K562 (cell line): ENCODE data around the gene PTRH1. TPM values are rescaled to one million over a fixed set of nuclear protein-coding genes. Genes with fewer than 3 reads are reported as not detected.
A peak's percentile ranks its signal among the peaks of the same experiment; 100 is the strongest.

Experiments used
- ATAC-seq: fragments of 200-7000 bp; cut with Tn5 transposase; 3 replicates; pipeline ENCODE4 v1.9.1; 2020; ENCODE audit warnings: moderate library complexity
- BruUV-seq: library from RNA; stranded (reverse); fragments of 400-500 nt; replicated peaks from 2 replicates; lab custom pipeline; 2021; lab: Mats Ljungman, UMichigan
- CTCF ChIA-PET: fragments of 300-600 bp; formaldehyde crosslinking; extraction: SDS; loops from one replicate; lab custom pipeline; 2021; ENCODE audit warnings: low intra/inter-chr PET ratio; lab: Yijun Ruan, JAX
- POLR2A ChIA-PET: fragments of 300-600, 350-650 bp; sonication (Branson Sonifier 250); formaldehyde crosslinking; extraction: SDS; loops from one replicate; lab custom pipeline; 2021; ENCODE audit warnings: antibody characterized with exemption, inconsistent platforms; lab: Yijun Ruan, JAX
- DNase-seq, 4 experiments: peaks; one replicate each; pipeline versions ENCODE4 v3.0.0 to v3.0.0-alpha.2; 2011 to 2018; ENCODE audit warnings: low spot score in 3 of 4, mixed read lengths in 3 of 4; ENCODE audit errors: extremely low read depth in 1 of 4
- FAIRE-seq: peaks from 2 replicates; lab custom pipeline; 2011; peaks lifted over from hg19 to GRCh38; lab: Jason Lieb, UNC
- H2AFZ ChIP-seq: 2 replicates; pipeline ENCODE4 v1.6.0; 2011; ENCODE audit warnings: low read depth, low read length, control low read depth, inconsistent platforms
- H3K27ac ChIP-seq: fragments of 200-600 bp; 3 replicates; pipeline ENCODE4 v1.8.0; 2011; ENCODE audit warnings: low read depth, mild to moderate bottlenecking, control low read depth, inconsistent platforms, low read length, moderate library complexity, mixed read lengths; ENCODE audit errors: extremely low read depth
- H3K27me3 ChIP-seq, 2 experiments: fragments of 300-600 bp in 1 of 2; 2 replicates in 1 of 2; 3 replicates in 1 of 2; pipeline versions ENCODE4 v1.6.0 to v1.8.0; 2011; ENCODE audit warnings: inconsistent platforms in 2 of 2, low read length in 2 of 2, mild to moderate bottlenecking in 1 of 2, mixed read lengths in 1 of 2, moderate library complexity in 1 of 2; ENCODE audit not compliant: control insufficient read depth in 2 of 2, insufficient read depth in 2 of 2
- H3K36me3 ChIP-seq: fragments of 300-600 bp; 3 replicates; pipeline ENCODE4 v1.8.0; 2011; ENCODE audit warnings: mild to moderate bottlenecking, low read length, inconsistent platforms; ENCODE audit not compliant: control insufficient read depth, insufficient read depth
- H3K4me1 ChIP-seq, 2 experiments: fragments of 200-600 bp in 1 of 2; replicated peaks in 1 of 2; 2 replicates in 1 of 2; 3 replicates in 1 of 2; pipeline versions ENCODE4 v1.5.1 to v1.8.0; 2011; ENCODE audit warnings: inconsistent platforms in 2 of 2, low read length in 2 of 2, mild to moderate bottlenecking in 1 of 2, mixed read lengths in 1 of 2, moderate library complexity in 1 of 2; ENCODE audit not compliant: control insufficient read depth in 2 of 2, insufficient read depth in 2 of 2
- H3K4me2 ChIP-seq: 2 replicates; pipeline ENCODE4 v1.6.1; 2011; ENCODE audit warnings: low read length, control low read depth, inconsistent platforms, mixed read lengths; ENCODE audit not compliant: insufficient read depth
- H3K4me3 ChIP-seq: fragments of 200-600 bp; sonication (generic), shearing (Covaris generic); 2 replicates; pipeline ENCODE4 v1.5.1; 2016; ENCODE audit warnings: control low read depth, inconsistent platforms
- H3K79me2 ChIP-seq: fragments of 200-600 bp; 3 replicates; pipeline ENCODE4 v1.8.0; 2011; ENCODE audit warnings: low read length, inconsistent platforms; ENCODE audit not compliant: control insufficient read depth, insufficient read depth
- H3K9ac ChIP-seq, 2 experiments: 2 replicates each; pipeline versions ENCODE4 v1.6.0 to v1.6.1; 2011; ENCODE audit warnings: low read depth in 2 of 2, low read length in 2 of 2, control low read depth in 1 of 2, inconsistent platforms in 1 of 2, mild to moderate bottlenecking in 1 of 2, mixed read lengths in 1 of 2; ENCODE audit not compliant: insufficient read depth in 1 of 2
- H3K9me1 ChIP-seq: one replicate; pipeline ENCODE4 v1.6.0; 2011; ENCODE audit warnings: inconsistent platforms, mild to moderate bottlenecking, low read length, moderate library complexity; ENCODE audit not compliant: control insufficient read depth, insufficient read depth
- H3K9me3 ChIP-seq: replicated peaks from 2 replicates; pipeline ENCODE4 v1.5.1; 2011; ENCODE audit warnings: low read depth, low read length, inconsistent platforms; ENCODE audit not compliant: control insufficient read depth, insufficient read depth
- H4K20me1 ChIP-seq: replicated peaks from 2 replicates; pipeline ENCODE4 v1.6.1; 2011; ENCODE audit warnings: low read length, inconsistent platforms, mixed read lengths; ENCODE audit not compliant: control insufficient read depth, insufficient read depth
- CBX5 ChIP-seq: IDR thresholded peaks from 2 replicates; pipeline ENCODE4 v1.6.1; 2014; ENCODE audit warnings: low read depth, borderline replicate concordance
- CCNT2 ChIP-seq: IDR thresholded peaks from 2 replicates; pipeline ENCODE4 v1.6.1; 2011; ENCODE audit warnings: borderline replicate concordance, low read depth, mild to moderate bottlenecking, moderate library complexity, mixed read lengths, low read length; ENCODE audit not compliant: insufficient read length; ENCODE audit errors: extremely low read depth
- CHD2 ChIP-seq: IDR thresholded peaks from 2 replicates; pipeline ENCODE4 v1.6.1; 2011; ENCODE audit warnings: low read depth, low read length
- E2F4 ChIP-seq: sonication (generic); formaldehyde crosslinking; IDR thresholded peaks from 2 replicates; pipeline ENCODE4 v1.8.0; 2022; ENCODE audit warnings: mild to moderate bottlenecking, low read depth, missing genetic modification reagents
- ESRRB ChIP-seq: fragments of 250-450 bp; sonication (Bioruptor Pico); IDR thresholded peaks from 2 replicates; pipeline ENCODE4 v1.5.0; 2020; ENCODE audit warnings: mild to moderate bottlenecking, moderate library complexity, borderline replicate concordance
- LARP7 ChIP-seq: fragments of 450-650 bp; IDR thresholded peaks from 2 replicates; pipeline ENCODE4 v1.6.1; 2016
- LCOR ChIP-seq: sonication (generic); formaldehyde crosslinking; IDR thresholded peaks from 2 replicates; pipeline ENCODE4 v1.8.0; 2022; ENCODE audit warnings: mild to moderate bottlenecking, missing genetic modification reagents
- LEF1 ChIP-seq: fragments of 450-650 bp; IDR thresholded peaks from 2 replicates; pipeline ENCODE4 v1.6.1; 2016; ENCODE audit warnings: mild to moderate bottlenecking
- NR2C2 ChIP-seq, 2 experiments: fragments of 200-800 bp in 1 of 2; sonication (Bioruptor generic) in 1 of 2; sonication (generic) in 1 of 2; formaldehyde crosslinking in 1 of 2; IDR thresholded peaks; 2 replicates each; pipeline versions ENCODE4 v1.6.1 to v1.8.0; 2016 to 2022; ENCODE audit warnings: mild to moderate bottlenecking in 1 of 2, missing compliant biosample characterization in 1 of 2, missing genetic modification characterization in 1 of 2, missing genetic modification reagents in 1 of 2
- PRDM10 ChIP-seq: fragments of 450-650 bp; IDR thresholded peaks from 2 replicates; pipeline ENCODE4 v1.6.1; 2018; ENCODE audit not compliant: partially characterized antibody
- RHOXF2B ChIP-seq: fragments of 250-450 bp; sonication (Bioruptor Pico); conservative IDR thresholded peaks from 2 replicates; pipeline ENCODE4 v1.5.1; 2021
- ZBTB1 ChIP-seq: sonication (generic); formaldehyde crosslinking; IDR thresholded peaks from 2 replicates; pipeline ENCODE4 v1.8.1; 2023; ENCODE audit warnings: missing genetic modification reagents, low read depth, mild to moderate bottlenecking, borderline replicate concordance
- ZBTB12 ChIP-seq: fragments of 250-450 bp; sonication (Bioruptor Pico); IDR thresholded peaks from 2 replicates; pipeline ENCODE4 v1.4.0; 2020
- WGBS: fragments of 100-300 bp; shearing (Covaris generic); methylation state at CpG from one replicate; pipeline ENCODE4 v1.1.6; 2016; ENCODE audit warnings: low coverage, mixed read lengths; ENCODE audit not compliant: insufficient coverage; ENCODE audit errors: missing lambda C conversion rate; 5-methylcytosine and 5-hydroxymethylcytosine counted together
- in situ Hi-C: fragments of 300-500 bp; cut with MboI; formaldehyde crosslinking; loops from 4 replicates; pipeline ENCODE4 v1.15.0; 2018; ENCODE audit warnings: inconsistent platforms, mixed read lengths
- intact Hi-C: fragments of 100-400 bp; cut with micrococcal nuclease; formaldehyde crosslinking; loops from 2 replicates; pipeline ENCODE4 v1.14.2; 2022
- polyA plus RNA-seq, 8 experiments: library from polyadenylated mRNA; depleted of rRNA in 4 of 8; stranded (reverse) in 5 of 8; unstranded in 3 of 8; fragments of >200 nt; fragmentation: Nextera tagmentation in 2 of 8; fragmentation: Illumina TruSeq in 1 of 8; extraction: Ambion mirVana in 2 of 8; extraction: Trizol in 1 of 8; gene quantifications; 2 replicates each; pipeline versions ENCODE4 v1.2.1 to v1.2.3, GENCODE V29; 2011 to 2014; ENCODE audit warnings: inconsistent platforms in 1 of 8, missing spikeins in 1 of 8
- total RNA-seq, 7 experiments: library from RNA; depleted of rRNA in 6 of 7; stranded (reverse); fragments of >200 nt in 6 of 7; fragmentation: Illumina TruSeq in 2 of 7; extraction: Trizol in 2 of 7; gene quantifications; 2 replicates each; pipeline versions ENCODE4 v1.2.1 to v1.2.3, GENCODE V29; 2011 to 2021; ENCODE audit warnings: low replicate concordance in 1 of 7
- TF ChIP-seq, protein P1 (sequence below): IDR thresholded peaks from 3 replicates; pipeline ENCODE4 v1.6.1; 2011; ENCODE audit warnings: borderline replicate concordance, mild to moderate bottlenecking; ENCODE audit not compliant: insufficient read length, insufficient read depth

Gene PTRH1
- total and polyA plus RNA-seq, 9 of the 15 experiments (the other 6 are each of a cell fraction or from before 2014, with no cell fraction given) = 0.63 to 43.1 (median 5.7) TPM

- POLR2A ChIA-PET = interaction anchor here (0.6 to 1.4 kb wide), 3 partner anchors 11 to 20 kb away, joined by 3 to 4 read pairs (median 3); no protein-coding TSS in a partner anchor
- H3K4me3 ChIP-seq = no peak overlapping the region
- intact Hi-C loops (no loop called here), in situ Hi-C loops (no loop called here)
- no peaks in the 10 kb centered on the region; a peak in 1 of 5 replicates for H3K4me1 ChIP-seq
- H3K27me3 ChIP-seq = no peaks in the 10 kb centered on the region
- H3K27ac ChIP-seq = no peak overlapping the region
- WGBS = 55% methylated on average over 4 of the region's 4 CpGs
- no peaks in the 10 kb centered on the region for H3K79me2 ChIP-seq
- DNase-seq = no peak
- peaks cover 33% of the 10 kb centered on the region; the same call in 2 of the 3 replicates for H3K36me3 ChIP-seq
- FAIRE-seq = no peak
- H4K20me1 ChIP-seq = no peaks in the 10 kb centered on the region
- H3K9me3 ChIP-seq = no peaks in the 10 kb centered on the region
- H3K9ac ChIP-seq = 0 out of 4 replicates have a peak overlapping the region, but pooled peaks of 1 of the 2 experiments have one; percentile 22
- H3K4me2 ChIP-seq = no peak overlapping the region
- no peaks in the 10 kb centered on the region for H3K9me1 ChIP-seq
- no peak overlapping the region for H2AFZ ChIP-seq
- CTCF ChIA-PET = no interaction called here
- ATAC-seq = no peak
- BruUV-seq = no TSS peak
- TF ChIP-seq LEF1 = no peak
- TF ChIP-seq PRDM10 = no peak
- no peak for TF ChIP-seq LARP7
- TF ChIP-seq NR2C2 (CRISPR knock-in tag; IDR thresholded peaks at IDR 0.05) = no peak
- TF ChIP-seq NR2C2 (tag; IDR thresholded peaks at IDR 0.05) = no peak
- no peak for TF ChIP-seq ESRRB (CRISPR knock-in tag)
- no peak for TF ChIP-seq CHD2
- no peak for TF ChIP-seq ZBTB12 (CRISPR knock-in tag)
- TF ChIP-seq ZBTB1 (CRISPR knock-in tag) = no peak
- TF ChIP-seq E2F4 (CRISPR knock-in tag) = no peak
- TF ChIP-seq CCNT2 = no peak
- TF ChIP-seq, protein P1, sequence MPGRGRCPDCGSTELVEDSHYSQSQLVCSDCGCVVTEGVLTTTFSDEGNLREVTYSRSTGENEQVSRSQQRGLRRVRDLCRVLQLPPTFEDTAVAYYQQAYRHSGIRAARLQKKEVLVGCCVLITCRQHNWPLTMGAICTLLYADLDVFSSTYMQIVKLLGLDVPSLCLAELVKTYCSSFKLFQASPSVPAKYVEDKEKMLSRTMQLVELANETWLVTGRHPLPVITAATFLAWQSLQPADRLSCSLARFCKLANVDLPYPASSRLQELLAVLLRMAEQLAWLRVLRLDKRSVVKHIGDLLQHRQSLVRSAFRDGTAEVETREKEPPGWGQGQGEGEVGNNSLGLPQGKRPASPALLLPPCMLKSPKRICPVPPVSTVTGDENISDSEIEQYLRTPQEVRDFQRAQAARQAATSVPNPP = no peak
- no peak for TF ChIP-seq RHOXF2B
- no peak for TF ChIP-seq CBX5
- no peak for TF ChIP-seq LCOR
These were observed 30.9 kb downstream of the PTRH1 start for GRCh38 chr9:127684576-127684975.
